ENCODE measurements around the gene RRP15. TPM values are rescaled to one million over a fixed set of nuclear protein-coding genes. Genes with fewer than 3 reads are reported as not detected.
A peak's percentile ranks its signal among the peaks of the same experiment; 100 is the strongest.

The RRP15 gene
- total and polyA plus RNA-seq, 9 of the 15 experiments (the other 6 are each of a cell fraction or from before 2014, with no cell fraction given) = 9.5 to 58.1 (median 29.3) TPM

DNA sequence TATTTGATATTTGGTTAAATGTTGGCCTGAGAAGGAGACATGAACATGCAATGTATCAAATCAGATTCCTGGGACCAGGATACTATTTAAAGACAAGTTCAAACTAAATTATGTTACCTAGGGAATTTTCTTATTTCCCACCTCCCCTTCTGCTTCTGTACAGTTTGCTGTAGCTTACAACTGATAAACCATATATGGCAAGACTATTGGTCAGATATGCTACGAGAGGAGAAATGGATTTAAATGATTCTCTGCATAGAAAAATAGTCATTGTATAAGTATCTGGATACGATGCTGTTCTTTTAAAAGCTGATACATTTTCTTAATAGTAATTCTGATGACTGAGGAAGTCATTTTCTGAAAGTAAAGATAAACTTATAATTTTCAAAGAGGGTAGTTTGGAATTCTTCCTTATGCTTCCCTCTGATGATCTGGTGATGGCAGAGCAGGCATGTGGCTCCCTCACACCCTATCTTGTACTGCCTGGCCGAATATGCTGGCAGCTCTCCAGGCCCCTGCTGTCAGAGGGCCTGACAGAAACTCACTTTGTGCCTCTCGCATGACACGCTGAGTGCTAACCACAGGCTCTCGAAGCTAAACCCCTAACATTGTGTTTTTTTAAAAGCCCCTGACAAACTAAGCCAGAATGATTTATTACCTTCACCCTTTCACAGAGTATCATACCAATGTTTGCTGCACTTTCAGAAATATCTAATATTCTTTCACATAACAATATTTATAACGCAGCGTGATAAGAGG is 19.4 kb downstream of the RRP15 start (continued):
- TF ChIP-seq, protein P1, sequence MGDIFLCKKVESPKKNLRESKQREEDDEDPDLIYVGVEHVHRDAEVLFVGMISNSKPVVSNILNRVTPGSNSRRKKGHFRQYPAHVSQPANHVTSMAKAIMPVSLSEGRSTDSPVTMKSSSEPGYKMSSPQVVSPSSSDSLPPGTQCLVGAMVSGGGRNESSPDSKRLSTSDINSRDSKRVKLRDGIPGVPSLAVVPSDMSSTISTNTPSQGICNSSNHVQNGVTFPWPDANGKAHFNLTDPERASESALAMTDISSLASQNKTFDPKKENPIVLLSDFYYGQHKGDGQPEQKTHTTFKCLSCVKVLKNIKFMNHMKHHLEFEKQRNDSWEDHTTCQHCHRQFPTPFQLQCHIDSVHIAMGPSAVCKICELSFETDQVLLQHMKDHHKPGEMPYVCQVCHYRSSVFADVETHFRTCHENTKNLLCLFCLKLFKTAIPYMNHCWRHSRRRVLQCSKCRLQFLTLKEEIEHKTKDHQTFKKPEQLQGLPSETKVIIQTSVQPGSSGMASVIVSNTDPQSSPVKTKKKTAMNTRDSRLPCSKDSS (IDR thresholded peaks at IDR 0.05; ENCODE audit: low read depth, partially characterized antibody) = no peak
- TF ChIP-seq SNRNP70 (optimal IDR thresholded peaks at IDR 0.05; ENCODE audit: low read depth, low read length) (no peak), POLR3G (IDR thresholded peaks at IDR 0.05; ENCODE audit: extremely low read depth, insufficient read length, insufficient replicate concordance) (no peak), KDM1A (IDR thresholded peaks at IDR 0.05) (peak; percentile 57 to 59; a peak in 2 of 4 replicates), TEAD1 (CRISPR knock-in tag; IDR thresholded peaks at IDR 0.05) (peak in 1 of 2 experiments; percentile 71; a peak in 2 of 4 replicates), FOXJ2 (tag; IDR thresholded peaks at IDR 0.05) (no peak), ZNF583 (CRISPR knock-in tag; IDR thresholded peaks at IDR 0.05) (0 out of 2 replicates have a peak, but pooled peaks have one; percentile 70), HMGN3 (IDR thresholded peaks at IDR 0.05; ENCODE audit: borderline replicate concordance, extremely low read depth, insufficient read length, low read depth, low read length) (no peak), FOXK2 (conservative IDR thresholded peaks at IDR 0.05 in 1 of 2, IDR thresholded peaks at IDR 0.05 in 1 of 2; ENCODE audit: low read depth in 2 of 2) (0 out of 4 replicates have a peak, but pooled peaks have one; percentile 13 to 67), ZNF57 (CRISPR knock-in tag; IDR thresholded peaks at IDR 0.05) (no peak), NFIX (CRISPR knock-in tag; IDR thresholded peaks at IDR 0.05; ENCODE audit: low read depth) (peak; percentile 40; the same call in 1 of the 2 replicates), GABPB1 (CRISPR knock-in tag; IDR thresholded peaks at IDR 0.05) (peak; percentile 37; the same call in 1 of the 2 replicates), TAF1 (IDR thresholded peaks at IDR 0.05; ENCODE audit: control insufficient read depth, extremely low read depth, insufficient read depth, low read length, severe bottlenecking) (peak; percentile 41), NFE2L1 (tag; IDR thresholded peaks at IDR 0.05; ENCODE audit: borderline replicate concordance, low read depth) (no peak), SAFB2 (IDR thresholded peaks at IDR 0.05; ENCODE audit: borderline replicate concordance, low read depth, low read length, severe bottlenecking) (no peak), CAMTA2 (CRISPR knock-in tag; conservative IDR thresholded peaks at IDR 0.05) (no peak), TAF7 (tag; IDR thresholded peaks at IDR 0.05) (no peak)
- TF ChIP-seq, protein P2, sequence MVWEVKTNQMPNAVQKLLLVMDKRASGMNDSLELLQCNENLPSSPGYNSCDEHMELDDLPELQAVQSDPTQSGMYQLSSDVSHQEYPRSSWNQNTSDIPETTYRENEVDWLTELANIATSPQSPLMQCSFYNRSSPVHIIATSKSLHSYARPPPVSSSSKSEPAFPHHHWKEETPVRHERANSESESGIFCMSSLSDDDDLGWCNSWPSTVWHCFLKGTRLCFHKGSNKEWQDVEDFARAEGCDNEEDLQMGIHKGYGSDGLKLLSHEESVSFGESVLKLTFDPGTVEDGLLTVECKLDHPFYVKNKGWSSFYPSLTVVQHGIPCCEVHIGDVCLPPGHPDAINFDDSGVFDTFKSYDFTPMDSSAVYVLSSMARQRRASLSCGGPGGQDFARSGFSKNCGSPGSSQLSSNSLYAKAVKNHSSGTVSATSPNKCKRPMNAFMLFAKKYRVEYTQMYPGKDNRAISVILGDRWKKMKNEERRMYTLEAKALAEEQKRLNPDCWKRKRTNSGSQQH (CRISPR knock-in tag; IDR thresholded peaks at IDR 0.05) = peak; percentile 83; the same call in 1 of the 2 replicates
- TF ChIP-seq, protein P3, sequence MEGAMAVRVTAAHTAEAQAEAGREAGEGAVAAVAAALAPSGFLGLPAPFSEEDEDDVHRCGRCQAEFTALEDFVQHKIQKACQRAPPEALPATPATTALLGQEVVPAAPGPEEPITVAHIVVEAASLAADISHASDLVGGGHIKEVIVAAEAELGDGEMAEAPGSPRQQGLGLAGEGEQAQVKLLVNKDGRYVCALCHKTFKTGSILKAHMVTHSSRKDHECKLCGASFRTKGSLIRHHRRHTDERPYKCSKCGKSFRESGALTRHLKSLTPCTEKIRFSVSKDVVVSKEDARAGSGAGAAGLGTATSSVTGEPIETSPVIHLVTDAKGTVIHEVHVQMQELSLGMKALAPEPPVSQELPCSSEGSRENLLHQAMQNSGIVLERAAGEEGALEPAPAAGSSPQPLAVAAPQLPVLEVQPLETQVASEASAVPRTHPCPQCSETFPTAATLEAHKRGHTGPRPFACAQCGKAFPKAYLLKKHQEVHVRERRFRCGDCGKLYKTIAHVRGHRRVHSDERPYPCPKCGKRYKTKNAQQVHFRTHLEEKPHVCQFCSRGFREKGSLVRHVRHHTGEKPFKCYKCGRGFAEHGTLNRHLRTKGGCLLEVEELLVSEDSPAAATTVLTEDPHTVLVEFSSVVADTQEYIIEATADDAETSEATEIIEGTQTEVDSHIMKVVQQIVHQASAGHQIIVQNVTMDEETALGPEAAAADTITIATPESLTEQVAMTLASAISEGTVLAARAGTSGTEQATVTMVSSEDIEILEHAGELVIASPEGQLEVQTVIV (CRISPR knock-in tag; IDR thresholded peaks at IDR 0.05; ENCODE audit: borderline replicate concordance) = no peak
- TF ChIP-seq, protein P4, sequence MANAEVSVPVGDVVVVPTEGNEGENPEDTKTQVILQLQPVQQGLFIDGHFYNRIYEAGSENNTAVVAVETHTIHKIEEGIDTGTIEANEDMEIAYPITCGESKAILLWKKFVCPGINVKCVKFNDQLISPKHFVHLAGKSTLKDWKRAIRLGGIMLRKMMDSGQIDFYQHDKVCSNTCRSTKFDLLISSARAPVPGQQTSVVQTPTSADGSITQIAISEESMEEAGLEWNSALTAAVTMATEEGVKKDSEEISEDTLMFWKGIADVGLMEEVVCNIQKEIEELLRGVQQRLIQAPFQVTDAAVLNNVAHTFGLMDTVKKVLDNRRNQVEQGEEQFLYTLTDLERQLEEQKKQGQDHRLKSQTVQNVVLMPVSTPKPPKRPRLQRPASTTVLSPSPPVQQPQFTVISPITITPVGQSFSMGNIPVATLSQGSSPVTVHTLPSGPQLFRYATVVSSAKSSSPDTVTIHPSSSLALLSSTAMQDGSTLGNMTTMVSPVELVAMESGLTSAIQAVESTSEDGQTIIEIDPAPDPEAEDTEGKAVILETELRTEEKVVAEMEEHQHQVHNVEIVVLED (CRISPR knock-in tag; IDR thresholded peaks at IDR 0.05) = 0 out of 2 replicates have a peak, but pooled peaks have one; percentile 20

All from K562 (cell line).